SK-N-MC (cell line): ENCODE data around the gene PREP.
"Not testable (repeated sequence)": the region's sequence is repeated elsewhere in the genome, so short reads cannot be mapped to it uniquely, and the experiment has no call there.

Source experiments
- DNase-seq: peaks from one replicate; pipeline ENCODE4 v3.0.0-alpha.2; 2011; ENCODE audit warnings: low read depth, low spot score
- H3K27ac ChIP-seq: fragments of 200-600 bp; sonication (generic); 2 replicates; pipeline ENCODE4 v1.5.1; 2016; ENCODE audit warnings: mixed run types
- H3K36me3 ChIP-seq: fragments of 200-600 bp; sonication (generic); 2 replicates; pipeline ENCODE4 v1.6.1; 2017; ENCODE audit warnings: antibody characterized with exemption, low read length, mixed read lengths; ENCODE audit not compliant: insufficient read depth
- H3K4me3 ChIP-seq: fragments of 200-600 bp; sonication (generic); 2 replicates; pipeline ENCODE4 v1.5.1; 2016
- H3K9ac ChIP-seq: fragments of 200-600 bp; sonication (generic); 2 replicates; pipeline ENCODE4 v1.8.0; 2017; ENCODE audit warnings: mixed run types, mixed read lengths; ENCODE audit not compliant: insufficient read length
- H3K9me3 ChIP-seq: fragments of 200-600 bp; sonication (generic); 2 replicates; pipeline ENCODE4 v1.6.1; 2017; ENCODE audit warnings: low read depth, mild to moderate bottlenecking, antibody characterized with exemption, low read length, moderate library complexity, mixed read lengths
- EZH2 ChIP-seq: fragments of 200-600 bp; sonication (generic); IDR thresholded peaks from one replicate; pipeline ENCODE4 v1.6.1; 2017; ENCODE audit warnings: antibody characterized with exemption
- FOXP2 ChIP-seq: optimal IDR thresholded peaks from 2 replicates; pipeline ENCODE3; 2011; ENCODE audit warnings: mild to moderate bottlenecking, moderate library complexity; ENCODE audit not compliant: insufficient read depth; ENCODE audit errors: extremely low read length, control extremely low read depth
- POLR2AphosphoS5 ChIP-seq: IDR thresholded peaks from 2 replicates; pipeline ENCODE4 v1.6.1; 2012; ENCODE audit warnings: mild to moderate bottlenecking, low read depth, low read length, borderline replicate concordance

Gene PREP

GRCh38 chr6:105432797-105433196 is 29.9 kb upstream of the PREP start:
- Histone ChIP-seq H3K27ac (no peak overlapping the region), H3K9ac (no peak overlapping the region), H3K4me3 (no peak overlapping the region), H3K36me3 (no peaks in the 10 kb centered on the region), H3K9me3 (no peaks in the 10 kb centered on the region)
- TF ChIP-seq FOXP2 (no peak), EZH2 (no peak), POLR2AphosphoS5 (no peak)
- DNase-seq = no peak

GRCh38 chr6:105431226-105431625 is 28.3 kb upstream of the PREP start:
- DNase-seq = peak; percentile 51
- no peak for TF ChIP-seq EZH2
- TF ChIP-seq POLR2AphosphoS5 = no peak
- TF ChIP-seq FOXP2 = no peak
- H3K4me3 ChIP-seq = no peak overlapping the region
- H3K9me3 ChIP-seq = no peaks in the 10 kb centered on the region
- no peak overlapping the region for H3K27ac ChIP-seq
- H3K9ac ChIP-seq = no peak overlapping the region
- H3K36me3 ChIP-seq = no peaks in the 10 kb centered on the region

- Histone ChIP-seq H3K9me3 (no peaks in the 10 kb centered on the region), H3K27ac (no peak overlapping the region), H3K36me3 (no peaks in the 10 kb centered on the region), H3K9ac (no peak overlapping the region), H3K4me3 (no peak overlapping the region)
- no peak for DNase-seq
- no peak for TF ChIP-seq FOXP2
- no peak for TF ChIP-seq POLR2AphosphoS5
- no peak for TF ChIP-seq EZH2
These were observed 27.8 kb upstream of the PREP start for GRCh38 chr6:105430685-105431084.

GRCh38 chr6:105429676-105430075 is 26.8 kb upstream of the PREP start:
- DNase-seq = no peak
- H3K36me3 ChIP-seq = no peaks in the 10 kb centered on the region
- TF ChIP-seq EZH2 (no peak), POLR2AphosphoS5 (no peak)
- H3K27ac ChIP-seq = no peak overlapping the region
- no peak overlapping the region for H3K4me3 ChIP-seq
- no peaks in the 10 kb centered on the region for H3K9me3 ChIP-seq
- H3K9ac ChIP-seq = no peak overlapping the region

DNA sequence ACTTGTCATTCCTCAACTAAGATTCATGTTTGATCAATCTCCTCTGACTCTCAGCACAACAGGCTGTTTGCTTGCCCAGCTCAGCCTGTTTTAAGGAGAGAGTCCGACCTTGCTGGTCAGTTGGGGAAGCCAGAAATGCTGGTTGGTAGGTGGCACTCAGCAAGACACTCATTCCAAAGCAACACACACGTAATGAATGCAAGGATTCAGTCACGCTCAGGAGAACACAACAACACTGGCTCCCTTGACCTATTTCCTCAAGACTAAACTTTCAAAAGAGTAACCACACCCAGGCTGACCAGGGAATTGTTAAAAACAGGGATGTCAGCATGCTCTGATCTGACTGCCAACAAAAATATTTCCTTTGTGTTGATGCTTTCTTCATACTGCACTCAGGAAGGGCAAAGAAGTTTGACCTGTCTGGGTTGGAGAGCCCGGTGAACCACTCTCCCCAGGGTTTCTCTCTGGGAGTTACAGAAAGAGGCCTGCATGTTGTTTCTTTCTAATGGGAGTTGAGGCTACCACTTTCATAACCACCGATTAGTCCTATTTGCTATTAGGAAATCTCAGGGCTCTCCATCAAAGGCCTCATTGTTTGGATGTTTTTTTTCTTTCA is 25.6 kb upstream of the PREP start:
- no peak for DNase-seq
- H3K9me3 ChIP-seq = no peaks in the 10 kb centered on the region
- no peak overlapping the region for H3K4me3 ChIP-seq
- H3K36me3 ChIP-seq = no peaks in the 10 kb centered on the region
- no peak overlapping the region for H3K27ac ChIP-seq
- H3K9ac ChIP-seq = no peak overlapping the region
- TF ChIP-seq EZH2 = no peak
- TF ChIP-seq FOXP2 = no peak
- TF ChIP-seq POLR2AphosphoS5 = no peak

DNA sequence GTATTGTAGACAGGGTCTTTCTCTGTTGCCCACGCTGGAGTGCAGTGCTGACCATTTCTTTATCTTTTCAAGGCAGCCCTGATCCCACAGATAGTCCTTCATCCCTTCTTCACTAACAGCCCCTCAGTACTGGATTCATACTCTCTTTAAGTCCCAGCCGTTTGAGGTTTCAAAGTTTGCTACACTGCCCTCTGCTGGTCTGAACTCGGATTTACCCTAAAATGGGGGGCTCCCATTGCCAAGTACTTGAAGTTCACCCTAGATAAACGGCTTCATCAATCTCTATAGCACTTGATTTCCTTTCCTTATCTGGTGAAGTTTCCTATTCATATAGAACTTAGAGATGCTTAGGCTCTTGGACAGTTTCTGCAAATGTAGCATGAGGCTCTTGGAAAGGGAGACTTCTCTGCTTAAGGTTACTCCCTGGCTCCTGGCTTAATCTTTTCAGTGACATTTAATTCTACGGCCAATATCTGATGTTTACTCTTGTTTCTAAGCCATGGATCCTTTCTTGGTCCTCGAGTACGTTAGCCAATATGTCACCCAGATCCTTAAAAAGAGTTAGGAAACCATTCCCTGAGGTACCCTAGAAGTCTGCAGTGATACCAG is 21.4 kb upstream of the PREP start:
- Histone ChIP-seq H3K9me3 (no peaks in the 10 kb centered on the region), H3K4me3 (no peak overlapping the region), H3K27ac (no peak overlapping the region), H3K36me3 (no peaks in the 10 kb centered on the region), H3K9ac (no peak overlapping the region)
- peak; percentile 47 for DNase-seq
- TF ChIP-seq EZH2 (no peak), FOXP2 (no peak), POLR2AphosphoS5 (no peak)

DNA sequence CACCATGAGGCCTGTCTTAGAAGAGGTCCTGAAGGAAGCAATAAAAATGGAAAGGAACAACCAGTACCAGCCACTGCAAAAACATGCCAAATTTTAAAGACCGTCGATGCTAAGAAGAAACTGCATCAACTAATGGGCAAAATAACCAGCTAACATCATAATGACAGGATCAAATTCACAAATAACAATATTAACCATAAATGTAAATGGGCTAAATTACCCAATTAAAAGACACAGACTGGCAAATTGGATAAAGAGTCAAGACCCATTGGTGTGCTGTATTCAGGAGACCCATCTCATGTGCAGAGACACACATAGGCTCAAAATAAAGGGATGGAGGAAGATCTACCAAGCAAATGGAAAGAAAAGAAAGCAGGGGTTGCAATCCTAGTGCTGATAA is 14.1 kb upstream of the PREP start:
- not testable (repeated sequence) for H3K4me3 ChIP-seq, H3K36me3 ChIP-seq, H3K27ac ChIP-seq

GRCh38 chr6:105409734-105410133 is 6.9 kb upstream of the PREP start:
- Histone ChIP-seq H3K36me3 (no peaks in the 10 kb centered on the region), H3K4me3 (no peak overlapping the region), H3K9ac (no peak overlapping the region), H3K9me3 (no peaks in the 10 kb centered on the region), H3K27ac (no peak overlapping the region)
- TF ChIP-seq EZH2 (no peak), POLR2AphosphoS5 (no peak), FOXP2 (no peak)
- no peak for DNase-seq

More for the DNA sequence above, 14.1 kb upstream of the PREP start:
- not testable (repeated sequence) for H3K9ac ChIP-seq, DNase-seq, H3K9me3 ChIP-seq
